ENCODE measurements around the gene ZMYND12.

Gene ZMYND12

GRCh38 chr1:42424201-42424600 is 31.6 kb downstream of the ZMYND12 start:
- ATAC-seq: no peak
- TF ChIP-seq ARNTL (CRISPR knock-in tag; IDR thresholded peaks at IDR 0.05; ENCODE audit: borderline replicate concordance, low read depth) (no peak), GLIS3 (CRISPR knock-in tag; IDR thresholded peaks at IDR 0.05) (no peak)

DNA sequence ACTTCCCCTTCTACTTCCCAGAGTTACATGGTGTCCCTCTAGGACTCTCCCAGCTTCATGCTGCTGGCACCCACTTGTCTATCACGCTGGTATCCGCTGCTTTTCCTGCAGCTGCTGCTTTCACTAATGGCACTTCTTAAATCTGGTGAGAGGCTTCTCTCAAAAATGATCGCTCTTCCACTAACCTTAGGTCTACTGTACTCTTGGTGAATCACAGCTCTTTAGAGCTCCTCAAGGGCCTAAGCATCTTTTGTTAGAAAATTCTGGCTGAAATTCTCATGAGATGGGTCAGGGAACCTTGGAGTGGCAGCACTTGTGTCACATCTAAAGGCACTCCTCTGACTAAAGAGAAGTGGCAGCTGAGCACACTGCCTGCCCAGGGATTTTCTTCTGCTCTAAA is 32.1 kb downstream of the ZMYND12 start:
- TF ChIP-seq OSR1 (CRISPR knock-in tag; IDR thresholded peaks at IDR 0.05) (no peak), ZNF8 (CRISPR knock-in tag; IDR thresholded peaks at IDR 0.05) (no peak), BACH2 (CRISPR knock-in tag; IDR thresholded peaks at IDR 0.05; ENCODE audit: borderline replicate concordance) (no peak), PPARA (CRISPR knock-in tag; IDR thresholded peaks at IDR 0.05; ENCODE audit: borderline replicate concordance) (no peak), PATZ1 (CRISPR knock-in tag; IDR thresholded peaks at IDR 0.05; ENCODE audit: borderline replicate concordance) (no peak), ZNF70 (CRISPR knock-in tag; IDR thresholded peaks at IDR 0.05) (no peak), GLIS3 (CRISPR knock-in tag; IDR thresholded peaks at IDR 0.05) (no peak), ZFP3 (CRISPR knock-in tag; IDR thresholded peaks at IDR 0.05) (no peak), ZC3H10 (CRISPR knock-in tag; IDR thresholded peaks at IDR 0.05) (no peak), POU6F1 (CRISPR knock-in tag; IDR thresholded peaks at IDR 0.05; ENCODE audit: borderline replicate concordance, low read depth) (no peak), RARB (CRISPR knock-in tag; IDR thresholded peaks at IDR 0.05) (no peak), ISL1 (CRISPR knock-in tag; IDR thresholded peaks at IDR 0.05) (no peak), ARNTL (CRISPR knock-in tag; IDR thresholded peaks at IDR 0.05; ENCODE audit: borderline replicate concordance, low read depth) (no peak), ESRRG (CRISPR knock-in tag; IDR thresholded peaks at IDR 0.05) (no peak), TCF4 (CRISPR knock-in tag; IDR thresholded peaks at IDR 0.05; ENCODE audit: borderline replicate concordance) (no peak), CSDC2 (CRISPR knock-in tag; IDR thresholded peaks at IDR 0.05) (no peak), CSRNP3 (CRISPR knock-in tag; IDR thresholded peaks at IDR 0.05) (no peak), ZFP30 (CRISPR knock-in tag; IDR thresholded peaks at IDR 0.05) (no peak)
- TF ChIP-seq, protein P1, sequence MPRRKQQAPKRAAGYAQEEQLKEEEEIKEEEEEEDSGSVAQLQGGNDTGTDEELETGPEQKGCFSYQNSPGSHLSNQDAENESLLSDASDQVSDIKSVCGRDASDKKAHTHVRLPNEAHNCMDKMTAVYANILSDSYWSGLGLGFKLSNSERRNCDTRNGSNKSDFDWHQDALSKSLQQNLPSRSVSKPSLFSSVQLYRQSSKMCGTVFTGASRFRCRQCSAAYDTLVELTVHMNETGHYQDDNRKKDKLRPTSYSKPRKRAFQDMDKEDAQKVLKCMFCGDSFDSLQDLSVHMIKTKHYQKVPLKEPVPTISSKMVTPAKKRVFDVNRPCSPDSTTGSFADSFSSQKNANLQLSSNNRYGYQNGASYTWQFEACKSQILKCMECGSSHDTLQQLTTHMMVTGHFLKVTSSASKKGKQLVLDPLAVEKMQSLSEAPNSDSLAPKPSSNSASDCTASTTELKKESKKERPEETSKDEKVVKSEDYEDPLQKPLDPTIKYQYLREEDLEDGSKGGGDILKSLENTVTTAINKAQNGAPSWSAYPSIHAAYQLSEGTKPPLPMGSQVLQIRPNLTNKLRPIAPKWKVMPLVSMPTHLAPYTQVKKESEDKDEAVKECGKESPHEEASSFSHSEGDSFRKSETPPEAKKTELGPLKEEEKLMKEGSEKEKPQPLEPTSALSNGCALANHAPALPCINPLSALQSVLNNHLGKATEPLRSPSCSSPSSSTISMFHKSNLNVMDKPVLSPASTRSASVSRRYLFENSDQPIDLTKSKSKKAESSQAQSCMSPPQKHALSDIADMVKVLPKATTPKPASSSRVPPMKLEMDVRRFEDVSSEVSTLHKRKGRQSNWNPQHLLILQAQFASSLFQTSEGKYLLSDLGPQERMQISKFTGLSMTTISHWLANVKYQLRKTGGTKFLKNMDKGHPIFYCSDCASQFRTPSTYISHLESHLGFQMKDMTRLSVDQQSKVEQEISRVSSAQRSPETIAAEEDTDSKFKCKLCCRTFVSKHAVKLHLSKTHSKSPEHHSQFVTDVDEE (CRISPR knock-in tag; IDR thresholded peaks at IDR 0.05): no peak
- no peak for ATAC-seq

DNA sequence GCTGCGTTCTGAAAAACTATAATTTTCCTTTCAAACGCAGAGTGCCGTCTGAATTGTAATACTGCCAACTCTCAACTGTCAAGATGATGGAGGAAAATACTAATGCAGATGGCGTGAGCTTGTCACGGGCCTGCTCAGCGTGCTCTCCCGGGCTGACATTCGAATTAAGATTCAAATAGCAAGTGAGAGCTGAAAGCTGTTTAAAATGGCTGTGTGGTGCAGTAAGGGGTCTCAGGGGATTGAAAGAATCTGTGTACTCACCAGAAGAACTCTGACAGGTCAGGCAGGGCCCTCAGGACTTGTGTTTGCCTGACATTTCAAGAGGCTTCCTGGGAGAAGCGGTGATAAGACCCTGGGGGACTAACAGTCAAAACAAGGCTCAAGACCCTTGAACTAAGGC is 33.1 kb downstream of the ZMYND12 start:
- no peak for TF ChIP-seq GLIS3 (CRISPR knock-in tag; IDR thresholded peaks at IDR 0.05)
- TF ChIP-seq CREB5 (CRISPR knock-in tag; IDR thresholded peaks at IDR 0.05; ENCODE audit: low read depth): no peak
- TF ChIP-seq SNAI2 (CRISPR knock-in tag; IDR thresholded peaks at IDR 0.05): no peak
- no peak for TF ChIP-seq RARB (CRISPR knock-in tag; IDR thresholded peaks at IDR 0.05)
- TF ChIP-seq ZC3H10 (CRISPR knock-in tag; IDR thresholded peaks at IDR 0.05): no peak
- no peak for TF ChIP-seq ISL1 (CRISPR knock-in tag; IDR thresholded peaks at IDR 0.05)
- no peak for TF ChIP-seq PPARA (CRISPR knock-in tag; IDR thresholded peaks at IDR 0.05; ENCODE audit: borderline replicate concordance)
- no peak for TF ChIP-seq ARNTL (CRISPR knock-in tag; IDR thresholded peaks at IDR 0.05; ENCODE audit: borderline replicate concordance, low read depth)
- no peak for TF ChIP-seq OSR1 (CRISPR knock-in tag; IDR thresholded peaks at IDR 0.05)
- TF ChIP-seq PATZ1 (CRISPR knock-in tag; IDR thresholded peaks at IDR 0.05; ENCODE audit: borderline replicate concordance): no peak
- no peak for ATAC-seq
